ENCODE data around the gene FIGNL2. TPM values are rescaled to one million over a fixed set of nuclear protein-coding genes. Genes with fewer than 3 reads are reported as not detected.
A peak's percentile ranks its signal among the peaks of the same experiment; 100 is the strongest.

The FIGNL2 gene
- total and polyA plus RNA-seq, 8 donors, result 0.58 to 2.3 (median 1.6) TPM

DNA sequence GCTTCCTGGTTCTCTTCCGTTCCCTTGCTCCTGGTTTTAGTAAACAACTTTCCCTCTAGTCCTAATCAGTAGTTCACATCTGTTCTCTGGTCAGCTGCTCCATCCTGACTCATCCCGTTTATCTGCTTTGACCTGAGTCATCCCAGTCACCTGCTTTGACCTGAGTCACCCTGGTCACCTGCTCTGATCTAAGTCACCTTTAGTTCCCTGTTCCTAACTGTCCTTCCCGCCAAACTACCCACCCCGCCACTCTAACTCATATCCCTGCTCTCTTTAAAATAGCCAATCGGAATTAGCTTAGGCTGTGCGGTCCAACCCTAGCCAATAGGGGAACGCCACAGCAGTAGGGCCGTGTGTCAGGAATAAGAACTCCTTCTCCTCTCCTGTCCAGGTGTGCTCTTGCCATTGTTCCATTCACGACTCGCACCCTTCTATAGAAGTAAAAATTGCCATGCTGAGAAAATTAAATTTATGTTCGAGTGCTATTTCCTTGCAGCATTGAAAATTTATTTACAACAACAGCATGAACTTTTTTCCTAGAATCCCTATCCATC, 36.2 kb upstream of the FIGNL2 start:
- H3K27me3 ChIP-seq, result peaks cover 0 to 9% of the 10 kb centered on the region in 2 donors
- intact Hi-C loops (cut with DNase I), result no loop called here
- peak overlapping the region in 1 of 2 donors; percentile 64 for H3K27ac ChIP-seq
- peaks cover 11 to 48% of the 10 kb centered on the region in 2 donors for H3K4me1 ChIP-seq
- TF ChIP-seq, protein P1, sequence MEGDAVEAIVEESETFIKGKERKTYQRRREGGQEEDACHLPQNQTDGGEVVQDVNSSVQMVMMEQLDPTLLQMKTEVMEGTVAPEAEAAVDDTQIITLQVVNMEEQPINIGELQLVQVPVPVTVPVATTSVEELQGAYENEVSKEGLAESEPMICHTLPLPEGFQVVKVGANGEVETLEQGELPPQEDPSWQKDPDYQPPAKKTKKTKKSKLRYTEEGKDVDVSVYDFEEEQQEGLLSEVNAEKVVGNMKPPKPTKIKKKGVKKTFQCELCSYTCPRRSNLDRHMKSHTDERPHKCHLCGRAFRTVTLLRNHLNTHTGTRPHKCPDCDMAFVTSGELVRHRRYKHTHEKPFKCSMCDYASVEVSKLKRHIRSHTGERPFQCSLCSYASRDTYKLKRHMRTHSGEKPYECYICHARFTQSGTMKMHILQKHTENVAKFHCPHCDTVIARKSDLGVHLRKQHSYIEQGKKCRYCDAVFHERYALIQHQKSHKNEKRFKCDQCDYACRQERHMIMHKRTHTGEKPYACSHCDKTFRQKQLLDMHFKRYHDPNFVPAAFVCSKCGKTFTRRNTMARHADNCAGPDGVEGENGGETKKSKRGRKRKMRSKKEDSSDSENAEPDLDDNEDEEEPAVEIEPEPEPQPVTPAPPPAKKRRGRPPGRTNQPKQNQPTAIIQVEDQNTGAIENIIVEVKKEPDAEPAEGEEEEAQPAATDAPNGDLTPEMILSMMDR (IDR thresholded peaks at IDR 0.05), result no peak
- no peaks in the 10 kb centered on the region for H3K9me3 ChIP-seq
- ATAC-seq (no peak), DNase-seq (no peak)
- H3K4me3 ChIP-seq, result no peak overlapping the region
- H3K36me3 ChIP-seq, result no peaks in the 10 kb centered on the region

DNA sequence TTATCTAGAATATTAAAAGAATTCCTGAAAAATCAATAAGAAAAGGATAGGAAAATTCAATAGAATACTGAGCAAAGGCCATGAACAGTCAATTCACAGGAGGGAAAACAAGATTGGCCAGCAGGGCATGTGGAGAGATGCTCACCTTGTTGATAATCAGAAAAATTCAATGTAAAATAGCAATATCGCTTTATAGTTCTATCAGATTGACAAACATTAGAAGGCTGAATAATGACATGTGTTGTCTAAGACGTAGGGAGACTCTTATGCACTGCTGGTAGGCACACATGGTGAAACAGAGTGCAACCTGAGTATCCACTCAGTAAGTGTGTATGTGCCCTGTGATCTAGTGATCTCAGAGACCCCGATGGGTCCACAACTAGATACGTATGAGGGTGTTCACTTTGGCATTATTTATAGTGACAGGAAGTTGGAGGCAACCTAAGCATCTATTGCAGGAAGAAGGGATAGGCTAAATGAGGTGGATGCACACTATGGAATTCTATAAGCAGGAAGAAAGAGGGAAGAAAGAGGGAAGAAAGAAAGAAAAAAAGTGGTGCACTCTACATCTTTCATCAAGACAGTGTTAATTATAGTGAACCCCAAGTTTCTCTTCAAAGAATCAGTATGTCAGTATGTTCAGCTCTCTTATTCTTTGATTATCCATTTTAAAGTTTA, 35.6 kb upstream of the FIGNL2 start:
- Histone ChIP-seq H3K36me3 (no peaks in the 10 kb centered on the region), H3K27ac (no peak overlapping the region), H3K27me3 (peaks cover 0 to 9% of the 10 kb centered on the region in 2 donors), H3K4me1 (peaks cover 11 to 48% of the 10 kb centered on the region in 2 donors), H3K9me3 (no peaks in the 10 kb centered on the region), H3K4me3 (no peak overlapping the region)
- no peak for DNase-seq
- intact Hi-C loops (cut with DNase I), result no loop called here
- ATAC-seq, result no peak
- TF ChIP-seq, protein P1 (IDR thresholded peaks at IDR 0.05), result no peak

DNA sequence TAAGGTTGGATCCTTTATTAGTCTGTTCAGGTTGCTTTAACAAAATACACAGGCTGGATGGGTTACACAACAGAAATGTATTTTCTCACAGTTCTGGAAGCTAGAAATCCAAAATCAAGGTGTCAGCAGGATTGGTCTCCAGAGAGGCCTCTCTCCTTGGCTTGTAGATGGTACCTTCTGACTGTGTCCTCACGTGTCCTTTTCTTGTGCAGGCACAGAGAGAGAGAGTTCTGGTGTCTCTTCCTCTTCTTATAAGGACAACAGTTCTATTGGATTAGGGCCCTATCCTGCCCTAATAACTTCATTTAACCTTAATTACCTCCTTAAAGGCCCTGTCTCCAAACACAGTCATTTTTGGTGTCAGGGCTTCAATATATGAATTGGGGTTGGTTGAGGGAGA, 34.8 kb upstream of the FIGNL2 start:
- ATAC-seq (no peak), DNase-seq (no peak)
- Histone ChIP-seq H3K4me1 (peaks cover 11 to 48% of the 10 kb centered on the region in 2 donors), H3K36me3 (no peaks in the 10 kb centered on the region), H3K27ac (no peak overlapping the region), H3K4me3 (no peak overlapping the region), H3K27me3 (peaks cover 0 to 9% of the 10 kb centered on the region in 2 donors), H3K9me3 (no peaks in the 10 kb centered on the region)
- intact Hi-C loops (cut with DNase I), result no loop called here
- TF ChIP-seq, protein P1 (IDR thresholded peaks at IDR 0.05), result no peak

DNA sequence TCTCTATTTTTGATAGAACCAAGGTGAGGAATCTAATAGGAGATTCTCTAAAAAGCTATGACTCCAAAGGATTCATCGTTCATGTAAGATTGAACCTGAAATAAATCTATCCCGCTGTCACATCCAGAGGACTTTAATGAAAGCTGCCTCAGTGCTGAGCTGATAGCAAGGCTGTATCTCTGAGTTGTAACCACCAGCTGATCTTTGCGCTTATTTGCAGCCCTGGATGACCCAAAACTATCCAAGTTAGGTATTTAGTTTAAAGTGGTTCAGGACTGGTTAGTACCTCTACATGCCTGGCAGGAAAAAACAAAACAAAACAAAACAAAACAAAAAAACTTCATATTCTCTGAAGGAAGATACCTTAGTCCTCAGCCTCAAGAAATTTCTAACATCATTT, 30.6 kb upstream of the FIGNL2 start:
- H3K4me3 ChIP-seq, result no peak overlapping the region
- intact Hi-C loops (cut with DNase I), result no loop called here
- TF ChIP-seq, protein P1 (IDR thresholded peaks at IDR 0.05), result no peak
- peaks cover 0 to 4% of the 10 kb centered on the region in 2 donors for H3K27me3 ChIP-seq
- no peak for DNase-seq
- peaks cover 0 to 8% of the 10 kb centered on the region in 2 donors for H3K4me1 ChIP-seq
- ATAC-seq, result no peak
- H3K27ac ChIP-seq, result no peak overlapping the region
- H3K9me3 ChIP-seq, result no peaks in the 10 kb centered on the region
- no peaks in the 10 kb centered on the region for H3K36me3 ChIP-seq

DNA sequence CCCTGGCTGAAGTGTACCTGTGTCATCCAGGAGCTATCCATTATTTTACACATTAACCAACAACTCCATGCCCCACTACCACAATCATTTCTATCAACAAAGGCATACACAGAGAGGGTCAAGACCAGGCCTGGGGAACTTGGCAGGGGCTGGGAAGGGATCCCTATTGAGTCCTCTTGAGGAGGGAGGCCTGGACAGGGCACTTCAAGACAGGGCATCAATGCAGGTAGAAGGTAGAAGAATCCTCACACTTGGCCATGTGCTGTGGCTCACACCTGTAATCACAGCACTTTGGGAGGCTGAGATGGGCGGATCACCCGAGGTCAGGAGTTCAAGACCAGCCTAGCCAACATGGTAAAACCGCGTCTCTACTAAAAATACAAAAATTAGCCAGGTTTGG, 26.0 kb upstream of the FIGNL2 start:
- DNase-seq (no peak), ATAC-seq (no peak)
- H3K36me3 ChIP-seq, result no peaks in the 10 kb centered on the region
- peaks cover 3 to 39% of the 10 kb centered on the region in 2 donors for H3K27me3 ChIP-seq
- H3K27ac ChIP-seq, result no peak overlapping the region
- H3K4me3 ChIP-seq, result no peak overlapping the region
- intact Hi-C loops (cut with DNase I), result no loop called here
- peaks cover under 1 to 22% of the 10 kb centered on the region in 2 donors for H3K4me1 ChIP-seq
- H3K9me3 ChIP-seq, result no peaks in the 10 kb centered on the region
- TF ChIP-seq, protein P1 (IDR thresholded peaks at IDR 0.05), result no peak

Measured in left lung (tissue), 10 donors.